CD14-positive monocyte (primary cell): ENCODE data around the gene PSD4. TPM values are rescaled to one million over a fixed set of nuclear protein-coding genes. Genes with fewer than 3 reads are reported as not detected.

Experiments used
- DNase-seq, 3 donors: peaks; one replicate each; pipeline ENCODE4 v3.0.0-alpha.2; 2011 to 2022
- H2AFZ ChIP-seq: 2 replicates; pipeline ENCODE4 v1.6.0; 2012; ENCODE audit warnings: mild to moderate bottlenecking, low read depth, low read length, inconsistent platforms; ENCODE audit not compliant: insufficient read depth, poor library complexity, severe bottlenecking
- H3K27ac ChIP-seq, 2 donors: 1 replicate in 1 of 2; 2 replicates in 1 of 2; pipeline ENCODE4 v1.5.1; 2012 to 2013; ENCODE audit warnings: low read length in 2 of 2, control low read depth in 1 of 2, inconsistent platforms in 1 of 2, low read depth in 1 of 2, mild to moderate bottlenecking in 1 of 2
- H3K27me3 ChIP-seq, 2 donors: one replicate each; pipeline versions ENCODE4 v1.6.0 to v1.6.1; 2011 to 2013; ENCODE audit warnings: low read length in 2 of 2; ENCODE audit not compliant: control insufficient read depth in 2 of 2, insufficient read depth in 2 of 2
- H3K36me3 ChIP-seq, 2 donors: replicated peaks in 1 of 2; 1 replicate in 1 of 2; 2 replicates in 1 of 2; pipeline versions ENCODE4 v1.5.1 to v1.6.1; 2012 to 2013; ENCODE audit warnings: low read length in 2 of 2, control low read depth in 1 of 2, inconsistent platforms in 1 of 2, mild to moderate bottlenecking in 1 of 2; ENCODE audit not compliant: insufficient read depth in 2 of 2, control insufficient read depth in 1 of 2
- H3K4me1 ChIP-seq, 2 donors: 1 replicate in 1 of 2; 2 replicates in 1 of 2; pipeline versions ENCODE4 v1.5.1 to v1.6.1; 2012 to 2013; ENCODE audit warnings: low read length in 2 of 2, control low read depth in 1 of 2, inconsistent platforms in 1 of 2, mild to moderate bottlenecking in 1 of 2, moderate library complexity in 1 of 2; ENCODE audit not compliant: insufficient read depth in 2 of 2, control insufficient read depth in 1 of 2
- H3K4me2 ChIP-seq: replicated peaks from 2 replicates; pipeline ENCODE3; 2012; ENCODE audit warnings: low read length, moderate library complexity, mild to moderate bottlenecking; ENCODE audit not compliant: poor library complexity, severe bottlenecking; ENCODE audit errors: extremely low read depth
- H3K4me3 ChIP-seq, 3 experiments: fragments of 200-600 bp in 1 of 3; sonication (generic) in 1 of 3; replicated peaks in 1 of 3; 1 replicate in 2 of 3; 2 replicates in 1 of 3; pipeline ENCODE4 v1.5.1; 2011 to 2013; ENCODE audit warnings: low read length in 3 of 3, mild to moderate bottlenecking in 3 of 3, control low read depth in 2 of 3, low read depth in 2 of 3, inconsistent platforms in 1 of 3, moderate library complexity in 1 of 3
- H3K79me2 ChIP-seq: 2 replicates; pipeline ENCODE4 v1.6.0; 2012; ENCODE audit warnings: mild to moderate bottlenecking, control low read depth, inconsistent platforms, low read length, moderate library complexity; ENCODE audit not compliant: insufficient read depth
- H3K9ac ChIP-seq: 2 replicates; pipeline ENCODE4 v1.6.0; 2017; ENCODE audit warnings: low read length, mild to moderate bottlenecking; ENCODE audit not compliant: insufficient read depth, poor library complexity, severe bottlenecking
- H3K9me3 ChIP-seq, 2 donors: replicated peaks in 1 of 2; 1 replicate in 1 of 2; 2 replicates in 1 of 2; pipeline versions ENCODE4 v1.5.1 to v1.6.1; 2012 to 2013; ENCODE audit warnings: low read length in 2 of 2, control low read depth in 1 of 2; ENCODE audit not compliant: control insufficient read depth in 1 of 2, insufficient read depth in 1 of 2
- H4K20me1 ChIP-seq: 2 replicates; pipeline ENCODE4 v1.6.0; 2012; ENCODE audit warnings: mild to moderate bottlenecking, low read length, control low read depth, moderate library complexity; ENCODE audit not compliant: insufficient read depth
- H3K27ac Mint-ChIP-seq, 7 donors: one replicate each; pipeline ENCODE4 v1.8.0; 2020; ENCODE audit warnings: mild to moderate bottlenecking in 7 of 7, mixed read lengths in 7 of 7, moderate library complexity in 6 of 7, inconsistent platforms in 2 of 7
- H3K27me3 Mint-ChIP-seq, 3 donors: one replicate each; pipeline ENCODE4 v1.8.0; 2021 to 2022; ENCODE audit warnings: low read depth in 3 of 3, mild to moderate bottlenecking in 3 of 3, mixed read lengths in 3 of 3, moderate library complexity in 3 of 3, inconsistent platforms in 1 of 3
- H3K36me3 Mint-ChIP-seq, 2 donors: one replicate each; pipeline ENCODE4 v1.8.0; 2020; ENCODE audit warnings: mixed read lengths in 2 of 2, inconsistent platforms in 1 of 2, mild to moderate bottlenecking in 1 of 2
- H3K4me1 Mint-ChIP-seq: one replicate; pipeline ENCODE4 v1.8.0; 2020; ENCODE audit warnings: mild to moderate bottlenecking, mixed read lengths
- H3K4me3 Mint-ChIP-seq, 2 donors: one replicate each; pipeline ENCODE4 v1.8.0; 2020; ENCODE audit warnings: mild to moderate bottlenecking in 2 of 2, mixed read lengths in 2 of 2, moderate library complexity in 1 of 2
- H3K9me3 Mint-ChIP-seq, 7 donors: one replicate each; pipeline ENCODE4 v1.8.0; 2020 to 2022; ENCODE audit warnings: mixed read lengths in 7 of 7, mild to moderate bottlenecking in 6 of 7, moderate library complexity in 6 of 7, inconsistent platforms in 2 of 7
- CTCF ChIP-seq: fragments of 200-600 bp; IDR thresholded peaks from one replicate; pipeline ENCODE4 v1.8.0; 2022; ENCODE audit warnings: antibody characterized with exemption, mild to moderate bottlenecking
- WGBS: methylation state at CpG from one replicate; pipeline ENCODE4 v1.1.5; 2013; ENCODE audit warnings: missing lambda C conversion rate; ENCODE audit not compliant: insufficient coverage; 5-methylcytosine and 5-hydroxymethylcytosine counted together
- intact Hi-C, 2 donors: fragments of 100-400 bp; cut with micrococcal nuclease; formaldehyde crosslinking; loops; one replicate each; pipeline versions ENCODE4 v1.15.0 to v1.15.1; 2023
- polyA plus RNA-seq, 3 donors: library from polyadenylated mRNA; depleted of rRNA in 1 of 3; unstranded in 2 of 3; stranded (reverse) in 1 of 3; fragments of 300-500 nt in 2 of 3; fragments of >200 nt in 1 of 3; fragmentation: Illumina TruSeq in 2 of 3; gene quantifications; 1 replicate in 2 of 3; 2 replicates in 1 of 3; pipeline ENCODE4 v1.2.3, GENCODE V29; 2012 to 2021

The PSD4 gene
- polyA plus RNA-seq, 3 donors, result 11.0 to 47.0 (median 18.2) TPM

GRCh38 chr2:113218283-113219091 lies 44.7 kb downstream of the PSD4 start:
- intact Hi-C loops, result no loop called here
- Histone ChIP-seq H3K4me3 (no peak overlapping the region), H3K4me1 (peaks cover 34 to 36% of the 10 kb centered on the region in 2 donors), H3K9ac (no peak overlapping the region), H3K27me3 (no peaks in the 10 kb centered on the region), H3K4me2 (no peak overlapping the region), H2AFZ (no peak overlapping the region), H3K79me2 (no peaks in the 10 kb centered on the region), H3K36me3 (no peaks in the 10 kb centered on the region), H4K20me1 (no peaks in the 10 kb centered on the region), H3K9me3 (no peaks in the 10 kb centered on the region), H3K27ac (peak overlapping the region in 1 of 2 donors; percentile 2)
- H3K9me3 Mint-ChIP-seq, result peaks cover 0 to 1% (median 0%) of the 10 kb centered on the region in 7 donors
- peaks cover 40% of the 10 kb centered on the region for H3K4me1 Mint-ChIP-seq
- H3K27ac Mint-ChIP-seq, result peak overlapping the region; percentile 1 to 96 (median 89)
- peak overlapping the region in 1 of 2 donors; percentile 71 for H3K4me3 Mint-ChIP-seq
- H3K27me3 Mint-ChIP-seq, result peaks cover 0 to 6% (median 2%) of the 10 kb centered on the region in 3 donors
- DNase-seq, result peak; percentile 68 to 83 (median 74)
- no peak for TF ChIP-seq CTCF
- 58% methylated on average over 3 of the region's 8 CpGs for WGBS
- peaks cover 1 to 2% of the 10 kb centered on the region in 2 donors for H3K36me3 Mint-ChIP-seq

- no peak for DNase-seq
- no peak for TF ChIP-seq CTCF
These were observed 45.3 kb downstream of the PSD4 start for GRCh38 chr2:113219092-113219441.

More at GRCh38 chr2:113219092-113219441, 45.3 kb downstream of the PSD4 start:
- Histone ChIP-seq H3K4me1 (peaks cover 34 to 36% of the 10 kb centered on the region in 2 donors), H2AFZ (no peak overlapping the region), H3K27ac (no peak overlapping the region), H3K79me2 (no peaks in the 10 kb centered on the region), H3K27me3 (no peaks in the 10 kb centered on the region), H3K4me2 (no peak overlapping the region), H3K9me3 (no peaks in the 10 kb centered on the region), H4K20me1 (no peaks in the 10 kb centered on the region), H3K9ac (no peak overlapping the region), H3K4me3 (no peak overlapping the region), H3K36me3 (no peaks in the 10 kb centered on the region)
- peak overlapping the region in 5 of 7 donors; percentile 74 to 96 (median 90) for H3K27ac Mint-ChIP-seq
- 83% methylated on average over 1 of the region's 2 CpGs for WGBS
- H3K36me3 Mint-ChIP-seq, result peaks cover 1 to 2% of the 10 kb centered on the region in 2 donors
- peaks cover 40% of the 10 kb centered on the region for H3K4me1 Mint-ChIP-seq
- peaks cover 0 to 6% (median 2%) of the 10 kb centered on the region in 3 donors for H3K27me3 Mint-ChIP-seq
- intact Hi-C loops, result no loop called here
- peaks cover 0 to 1% (median 0%) of the 10 kb centered on the region in 7 donors for H3K9me3 Mint-ChIP-seq
- no peak overlapping the region for H3K4me3 Mint-ChIP-seq
